NCI-H2171 (cell line): ENCODE measurements around the gene TRIM17.
"Not testable (repeated sequence)": the region's sequence is repeated elsewhere in the genome, so short reads cannot be mapped to it uniquely, and the experiment has no call there.

ENCODE experiments used
- DNase-seq: peaks from one replicate; lab custom pipeline; 2025; lab: John Stamatoyannopoulos, UW

Gene TRIM17

GRCh38 chr1:228446852-228447251 lies 30.2 kb upstream of the TRIM17 start:
- DNase-seq, result no peak

GRCh38 chr1:228445843-228446650 lies 29.4 kb upstream of the TRIM17 start:
- no peak for DNase-seq

- DNase-seq, result no peak
Measured at GRCh38 chr1:228445490-228445842, 28.8 kb upstream of the TRIM17 start.

- DNase-seq, result no peak
Measured at GRCh38 chr1:228443395-228443794, 26.7 kb upstream of the TRIM17 start.

GRCh38 chr1:228440761-228441500 lies 24.3 kb upstream of the TRIM17 start:
- no peak for DNase-seq

GRCh38 chr1:228438266-228438665 lies 21.6 kb upstream of the TRIM17 start:
- no peak for DNase-seq

- no peak for DNase-seq
Measured at GRCh38 chr1:228437424-228437962, 20.8 kb upstream of the TRIM17 start.

GRCh38 chr1:228434689-228435088 lies 18.0 kb upstream of the TRIM17 start:
- DNase-seq, result no peak

GRCh38 chr1:228433337-228434053 lies 16.8 kb upstream of the TRIM17 start:
- DNase-seq, result not testable (repeated sequence)

- DNase-seq, result no peak
Measured at GRCh38 chr1:228430243-228430642, 13.6 kb upstream of the TRIM17 start.

- DNase-seq, result no peak
Measured at GRCh38 chr1:228429698-228430097, 13.0 kb upstream of the TRIM17 start.

- no peak for DNase-seq
Measured at GRCh38 chr1:228429007-228429406, 12.3 kb upstream of the TRIM17 start.

- no peak for DNase-seq
Measured at GRCh38 chr1:228428412-228428811, 11.8 kb upstream of the TRIM17 start.

- no peak for DNase-seq
Measured at GRCh38 chr1:228426518-228427175, 10.0 kb upstream of the TRIM17 start.

- DNase-seq, result no peak
Measured at GRCh38 chr1:228424685-228425660, 8.3 kb upstream of the TRIM17 start.

- DNase-seq, result no peak
Measured at GRCh38 chr1:228423404-228424053, 6.9 kb upstream of the TRIM17 start.

GRCh38 chr1:228420968-228421826 lies 4.5 kb upstream of the TRIM17 start:
- DNase-seq, result no peak

- DNase-seq, result no peak
Measured at GRCh38 chr1:228417483-228418203, 982 bp upstream of the TRIM17 start.

- no peak for DNase-seq
Measured at GRCh38 chr1:228417061-228417460, 400 bp upstream of the TRIM17 start.
